HG02973 (cell line): Measurements from ENCODE around the gene ANKRD52.

ENCODE experiments used
- ATAC-seq: cut with Tn5 transposase; IDR thresholded peaks from one replicate; pipeline ENCODE4 v1.9.1; 2021; ENCODE audit warnings: moderate library complexity; ENCODE audit not compliant: unreplicated experiment

Gene ANKRD52

GRCh38 chr12:56242986-56243385 lies 15.2 kb downstream of the ANKRD52 start:
- no peak for ATAC-seq

- no peak for ATAC-seq
Observed at GRCh38 chr12:56241424-56242303, 16.5 kb downstream of the ANKRD52 start.

- no peak for ATAC-seq
Observed at GRCh38 chr12:56237552-56237951, 20.6 kb downstream of the ANKRD52 start.

GRCh38 chr12:56236985-56237384 lies 21.2 kb downstream of the ANKRD52 start:
- no peak for ATAC-seq

GRCh38 chr12:56236091-56236490 lies 22.1 kb downstream of the ANKRD52 start:
- ATAC-seq, result no peak

- ATAC-seq, result no peak
Observed at GRCh38 chr12:56234746-56235436, 23.3 kb downstream of the ANKRD52 start.

GRCh38 chr12:56231184-56231582 lies 27.0 kb downstream of the ANKRD52 start:
- no peak for ATAC-seq

- no peak for ATAC-seq
Observed at GRCh38 chr12:56230432-56231183, 27.6 kb downstream of the ANKRD52 start.

GRCh38 chr12:56229916-56230431 lies 28.2 kb downstream of the ANKRD52 start, which contains the start of gene SLC39A5:
Gene SLC39A5 (plus strand): TSS chr12:56230051. CDS start chr12:56231275, 1,224 bp downstream.
- ATAC-seq, result no peak

- no peak for ATAC-seq
Observed at GRCh38 chr12:56229082-56229481, 29.1 kb downstream of the ANKRD52 start.

- no peak for ATAC-seq
Observed at GRCh38 chr12:56224954-56225353, 33.2 kb downstream of the ANKRD52 start.

- ATAC-seq, result peak; percentile 76
Observed at GRCh38 chr12:56224102-56224701, 34.0 kb downstream of the ANKRD52 start, which contains the start of gene NABP2. Gene NABP2 (plus strand): TSS chr12:56224342. CDS start chr12:56224857, 515 bp downstream.

GRCh38 chr12:56223571-56224101 lies 34.5 kb downstream of the ANKRD52 start:
- no peak for ATAC-seq

- no peak for ATAC-seq
Observed at GRCh38 chr12:56222531-56222895, 35.7 kb downstream of the ANKRD52 start.

- peak; percentile 73 for ATAC-seq
Observed at GRCh38 chr12:56221757-56222530, 36.2 kb downstream of the ANKRD52 start, which contains the start of gene RNF41. Gene RNF41 (minus strand): TSS chr12:56221922. CDS start chr12:56214047, 7,875 bp downstream.

GRCh38 chr12:56221232-56221756 lies 36.9 kb downstream of the ANKRD52 start:
- ATAC-seq, result peak; percentile 9

GRCh38 chr12:56220611-56221231 lies 37.5 kb downstream of the ANKRD52 start:
- no peak for ATAC-seq

- ATAC-seq, result no peak
Observed at GRCh38 chr12:56219840-56220239, 38.3 kb downstream of the ANKRD52 start.

GRCh38 chr12:56216461-56216860 lies 41.7 kb downstream of the ANKRD52 start:
- no peak for ATAC-seq
